Ovary (tissue), 9 donors: ENCODE data around the gene IGFBP2. TPM values are rescaled to one million over a fixed set of nuclear protein-coding genes. Genes with fewer than 3 reads are reported as not detected.
A peak's percentile ranks its signal among the peaks of the same experiment; 100 is the strongest.

ENCODE experiments used
- DNase-seq, 5 donors: peaks; one replicate each; pipeline ENCODE4 v3.0.0-alpha.2; 2019 to 2020
- H3K27ac ChIP-seq, 2 donors: fragments of 200-600 bp; one replicate each; pipeline versions ENCODE4 v1.5.1 to v1.8.0; 2019 to 2022
- H3K27me3 ChIP-seq: fragments of 200-600 bp; one replicate; pipeline ENCODE4 v1.8.0; 2022
- H3K36me3 ChIP-seq: fragments of 200-600 bp; sonication (generic); one replicate; pipeline ENCODE4 v1.5.1; 2019
- H3K4me1 ChIP-seq: one replicate; pipeline ENCODE4 v1.8.1; 2013; ENCODE audit warnings: mild to moderate bottlenecking, moderate library complexity; ENCODE audit not compliant: insufficient read depth
- H3K4me3 ChIP-seq: fragments of 200-600 bp; sonication (generic); one replicate; pipeline ENCODE4 v1.5.1; 2017
- H3K9me3 ChIP-seq, 2 donors: fragments of 200-600 bp in 1 of 2; sonication (generic) in 1 of 2; one replicate each; pipeline versions ENCODE4 v1.5.1 to v1.8.1; 2013 to 2019; ENCODE audit warnings: mild to moderate bottlenecking in 1 of 2, moderate library complexity in 1 of 2
- CTCF ChIP-seq, 3 donors: fragments of 450-650 bp in 2 of 3; fragments of 200-600 bp in 1 of 3; IDR thresholded peaks; one replicate each; pipeline versions ENCODE4 v1.5.1 to v1.8.0; 2016 to 2022; ENCODE audit warnings: antibody characterized with exemption in 3 of 3, mild to moderate bottlenecking in 1 of 3
- EP300 ChIP-seq: sonication (generic); formaldehyde crosslinking; IDR thresholded peaks from one replicate; pipeline ENCODE4 v1.6.1; 2017; ENCODE audit warnings: antibody characterized with exemption
- POLR2A ChIP-seq: fragments of 450-650 bp; IDR thresholded peaks from one replicate; pipeline ENCODE4 v1.6.1; 2017; ENCODE audit warnings: antibody characterized with exemption, mild to moderate bottlenecking, moderate library complexity
- WGBS, 3 donors: extraction: QIAGEN DNeasy Blood & Tissue Kit in 1 of 3; methylation state at CpG; one replicate each; pipeline versions ENCODE4 v1.1.5 to v1.1.7; 2013 to 2017; 5-methylcytosine and 5-hydroxymethylcytosine counted together
- intact Hi-C, 4 donors: fragments of 100-400 bp; cut with DNase I; formaldehyde crosslinking; loops; one replicate each; pipeline versions ENCODE4 v1.11.0 to v1.15.1; 2022 to 2023
- polyA plus RNA-seq, 2 donors: library from polyadenylated mRNA; stranded (reverse); fragments of 200-250 nt in 1 of 2; fragments of 350-450 nt in 1 of 2; fragmentation: Illumina TruSeq in 1 of 2; extraction: RNeasy Lipid Tissue Mini Kit (QIAGEN cat#74804) in 1 of 2; gene quantifications; one replicate each; pipeline ENCODE4 v1.2.3, GENCODE V29; 2013 to 2014
- total RNA-seq, 7 donors: library from RNA; depleted of rRNA in 2 of 7; stranded (reverse); fragments of >200 nt in 2 of 7; fragmentation: NEBNext Ultra II Directional in 3 of 7; extraction: Animal tissue kit (Norgen Biotek cat#: 25700) in 3 of 7; gene quantifications; one replicate each; pipeline versions ENCODE4 v1.1.0 to v1.2.4, GENCODE V29; 2016 to 2023
- donor health status: DM: no; HTN: no; CAD: no; lungs with moderate emphysema.
- donor health status: DM: no; HTN: no; CAD: no.
- donor health status: Bipolar disorder and iron deficiency.
- donor health status: DM: yes; HTN: yes; CAD: no.
- donor health status: DM: no; HTN: no; CAD: no.
- donor health status: DM: yes; HTN: yes; CAD: no.

IGFBP2 gene
- total and polyA plus RNA-seq, 9 donors, result 47.2 to 333 (median 165) TPM

GRCh38 chr2:216696751-216697560, 63.7 kb downstream of the IGFBP2 start:
- WGBS, 3 donors, result 21 to 22% (median 21%) methylated on average over 7 of the region's 7 CpGs
- TF ChIP-seq POLR2A (no peak), CTCF (IDR thresholded peaks at IDR 0.05) (peak; percentile 45 to 79 (median 78))
- Histone ChIP-seq H3K27me3 (no peaks in the 10 kb centered on the region), H3K36me3 (no peaks in the 10 kb centered on the region), H3K9me3 (no peaks in the 10 kb centered on the region), H3K4me1 (peaks cover 23% of the 10 kb centered on the region), H3K4me3 (no peak overlapping the region), H3K27ac (peak overlapping the region in 1 of 2 donors; percentile 49)
- peak in 2 of 5 donors; percentile 20 to 30 for DNase-seq
- intact Hi-C loops, result loop anchor here (5.0 to 10.0 kb wide), 12 partner anchors 160 to 1015 kb away; no protein-coding TSS in a partner anchor

GRCh38 chr2:216698293-216698692, 65.1 kb downstream of the IGFBP2 start:
- Histone ChIP-seq H3K36me3 (no peaks in the 10 kb centered on the region), H3K4me1 (peaks cover 23% of the 10 kb centered on the region), H3K9me3 (no peaks in the 10 kb centered on the region), H3K27ac (peak overlapping the region in 1 of 2 donors; percentile 73), H3K27me3 (no peaks in the 10 kb centered on the region), H3K4me3 (no peak overlapping the region)
- peak in 1 of 5 donors; percentile 10 for DNase-seq
- 44 to 49% (median 46%) methylated on average over 6 of the region's 6 CpGs for WGBS, 3 donors
- intact Hi-C loops, result loop anchor here (5.0 to 10.0 kb wide), 12 partner anchors 159 to 1014 kb away; no protein-coding TSS in a partner anchor
- TF ChIP-seq CTCF (IDR thresholded peaks at IDR 0.05) (no peak), POLR2A (no peak)

GRCh38 chr2:216698895-216699294, 65.7 kb downstream of the IGFBP2 start:
- peak overlapping the region in 1 of 2 donors; percentile 73 for H3K27ac ChIP-seq
- no peak overlapping the region for H3K4me3 ChIP-seq
- 8 to 17% (median 14%) methylated on average over 5 of the region's 5 CpGs for WGBS, 3 donors
- DNase-seq, result peak in 2 of 5 donors; percentile 33 to 50
- H3K27me3 ChIP-seq, result no peaks in the 10 kb centered on the region
- peaks cover 23% of the 10 kb centered on the region for H3K4me1 ChIP-seq
- no peaks in the 10 kb centered on the region for H3K9me3 ChIP-seq
- H3K36me3 ChIP-seq, result no peaks in the 10 kb centered on the region
- intact Hi-C loops, result loop anchor here (5.0 to 10.0 kb wide), 12 partner anchors 158 to 1013 kb away; no protein-coding TSS in a partner anchor
- TF ChIP-seq EP300 (no peak), POLR2A (no peak), CTCF (IDR thresholded peaks at IDR 0.05) (peak; percentile 49 to 88 (median 79))

- peak in 1 of 5 donors; percentile 55 for DNase-seq
- H3K36me3 ChIP-seq, result no peaks in the 10 kb centered on the region
- peak overlapping the region in 1 of 2 donors; percentile 73 for H3K27ac ChIP-seq
- TF ChIP-seq CTCF (IDR thresholded peaks at IDR 0.05) (no peak), EP300 (no peak), POLR2A (no peak)
- intact Hi-C loops, result loop anchor here in 3 of 4 donors (5.0 to 10.0 kb wide), 4 partner anchors 235 to 812 kb away; no protein-coding TSS in a partner anchor
- peaks cover 23% of the 10 kb centered on the region for H3K4me1 ChIP-seq
- H3K4me3 ChIP-seq, result no peak overlapping the region
- WGBS, 3 donors, result 16 to 22% (median 17%) methylated on average over 7 of the region's 7 CpGs
- H3K27me3 ChIP-seq, result no peaks in the 10 kb centered on the region
- no peaks in the 10 kb centered on the region for H3K9me3 ChIP-seq
These were observed 66.9 kb downstream of the IGFBP2 start for GRCh38 chr2:216700088-216700567.
